Activated CD8-positive, alpha-beta T cell treated with anti-CD3 and anti-CD28 coated beads, Interleukin-2, amount 10 ng/mL, durations not matched to agents 7 days and 5 days (primary cell): ENCODE results near the gene TRIM74. TPM values are rescaled to one million over a fixed set of nuclear protein-coding genes. Genes with fewer than 3 reads are reported as not detected.
A peak's percentile ranks its signal among the peaks of the same experiment; 100 is the strongest.
"Not testable (repeated sequence)": the region's sequence is repeated elsewhere in the genome, so short reads cannot be mapped to it uniquely, and the experiment has no call there.

ENCODE experiments used
- ATAC-seq: fragments of 150-1000 bp; cut with Tn5 transposase; one replicate; pipeline ENCODE4 v1.10.0; 2021; ENCODE audit warnings: moderate library complexity
- CTCF ChIA-PET: fragments of 350-600 bp; sonication (Branson Sonifier 250); formaldehyde crosslinking; loops from one replicate; lab custom pipeline; 2021; ENCODE audit warnings: antibody characterized with exemption; lab: Charles Lee
- POLR2A ChIA-PET: fragments of 350-600 bp; sonication (Branson Sonifier 250); formaldehyde crosslinking; loops from one replicate; lab custom pipeline; 2021; ENCODE audit warnings: antibody characterized with exemption; lab: Charles Lee
- DNase-seq: peaks from one replicate; pipeline ENCODE4 v3.0.0-alpha.2; 2020
- H3K27ac Mint-ChIP-seq: one replicate; pipeline ENCODE4 v1.8.0; 2021; ENCODE audit warnings: mild to moderate bottlenecking, mixed read lengths
- H3K27me3 Mint-ChIP-seq: one replicate; pipeline ENCODE4 v1.8.0; 2021; ENCODE audit warnings: low read depth, mixed read lengths
- H3K36me3 Mint-ChIP-seq: one replicate; pipeline ENCODE4 v1.8.0; 2021; ENCODE audit warnings: low read depth, mixed read lengths
- H3K4me1 Mint-ChIP-seq: one replicate; pipeline ENCODE4 v1.8.0; 2021; ENCODE audit warnings: low read depth, mixed read lengths
- H3K4me3 Mint-ChIP-seq: one replicate; pipeline ENCODE4 v1.8.0; 2021; ENCODE audit warnings: mild to moderate bottlenecking, mixed read lengths
- H3K9me3 Mint-ChIP-seq: one replicate; pipeline ENCODE4 v1.8.0; 2022; ENCODE audit warnings: mixed read lengths; ENCODE audit not compliant: insufficient read depth
- total RNA-seq, 2 experiments: library from RNA; stranded (reverse); gene quantifications; one replicate each; pipeline ENCODE4 v1.2.3, GENCODE V29; 2021

The TRIM74 gene
- total RNA-seq, result 1 to 10 TPM; 1.4 to 1.7 TPM

DNA sequence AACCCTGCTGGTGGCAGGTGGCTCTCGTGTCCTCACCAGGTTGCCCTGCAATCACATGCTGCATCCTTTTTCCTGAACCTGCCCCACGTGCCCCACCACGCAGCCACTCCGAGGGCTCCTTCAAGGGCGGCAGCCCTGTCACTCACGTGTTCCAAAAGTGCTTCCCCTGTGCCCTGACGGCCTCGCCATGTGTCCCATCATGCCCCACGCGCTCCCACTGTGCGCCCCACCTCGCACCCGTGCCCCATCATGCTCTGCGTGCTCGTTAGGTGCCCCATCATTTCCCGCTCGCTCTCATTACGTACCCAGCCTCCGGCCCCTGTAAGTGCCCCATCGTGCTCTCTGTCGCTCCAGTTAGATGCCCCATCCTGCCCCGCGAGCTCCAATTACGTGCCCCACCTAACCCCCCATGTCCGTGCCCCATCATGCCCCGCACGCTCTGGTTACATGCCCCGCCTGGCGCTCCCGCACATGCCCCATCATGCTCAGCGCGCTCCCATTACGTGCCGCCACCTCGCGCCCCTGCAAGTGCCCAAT lies at the start of gene TRIM74:
TSS of gene TRIM74 (minus strand) at position 487 of the 537 bp plus-strand sequence. CDS start 3,309 bp downstream, outside the sequence.
- CTCF ChIA-PET, DNase-seq, H3K36me3 Mint-ChIP-seq, H3K4me1 Mint-ChIP-seq, H3K9me3 Mint-ChIP-seq, H3K27ac Mint-ChIP-seq, ATAC-seq, H3K4me3 Mint-ChIP-seq, H3K27me3 Mint-ChIP-seq, POLR2A ChIA-PET: not testable (repeated sequence)

DNA sequence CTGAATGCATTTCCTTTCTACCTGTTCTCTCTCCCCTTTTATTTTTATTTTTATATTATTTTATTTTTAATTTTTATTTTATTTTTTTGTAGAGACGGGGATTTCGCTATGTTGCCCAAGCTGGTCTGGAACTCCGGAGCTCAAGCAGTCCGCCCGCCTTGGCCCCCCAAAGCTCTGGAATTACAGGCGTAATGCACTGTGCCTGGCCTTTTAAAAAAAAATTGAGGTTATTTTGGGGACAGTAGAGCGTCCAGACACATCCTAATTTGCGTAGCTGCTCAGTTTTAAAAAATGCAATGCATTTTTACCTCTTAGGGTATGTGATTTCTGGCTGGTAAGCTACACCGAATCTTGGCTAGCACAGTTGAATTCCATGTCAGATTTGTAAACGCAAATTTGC lies 37.2 kb upstream of the TRIM74 start:
- H3K36me3 Mint-ChIP-seq, H3K27ac Mint-ChIP-seq, H3K27me3 Mint-ChIP-seq, POLR2A ChIA-PET, CTCF ChIA-PET, ATAC-seq, H3K4me1 Mint-ChIP-seq, H3K9me3 Mint-ChIP-seq: not testable (repeated sequence)
- DNase-seq, result peak; percentile 19
- H3K4me3 Mint-ChIP-seq, result peak overlapping the region; percentile 61

DNA sequence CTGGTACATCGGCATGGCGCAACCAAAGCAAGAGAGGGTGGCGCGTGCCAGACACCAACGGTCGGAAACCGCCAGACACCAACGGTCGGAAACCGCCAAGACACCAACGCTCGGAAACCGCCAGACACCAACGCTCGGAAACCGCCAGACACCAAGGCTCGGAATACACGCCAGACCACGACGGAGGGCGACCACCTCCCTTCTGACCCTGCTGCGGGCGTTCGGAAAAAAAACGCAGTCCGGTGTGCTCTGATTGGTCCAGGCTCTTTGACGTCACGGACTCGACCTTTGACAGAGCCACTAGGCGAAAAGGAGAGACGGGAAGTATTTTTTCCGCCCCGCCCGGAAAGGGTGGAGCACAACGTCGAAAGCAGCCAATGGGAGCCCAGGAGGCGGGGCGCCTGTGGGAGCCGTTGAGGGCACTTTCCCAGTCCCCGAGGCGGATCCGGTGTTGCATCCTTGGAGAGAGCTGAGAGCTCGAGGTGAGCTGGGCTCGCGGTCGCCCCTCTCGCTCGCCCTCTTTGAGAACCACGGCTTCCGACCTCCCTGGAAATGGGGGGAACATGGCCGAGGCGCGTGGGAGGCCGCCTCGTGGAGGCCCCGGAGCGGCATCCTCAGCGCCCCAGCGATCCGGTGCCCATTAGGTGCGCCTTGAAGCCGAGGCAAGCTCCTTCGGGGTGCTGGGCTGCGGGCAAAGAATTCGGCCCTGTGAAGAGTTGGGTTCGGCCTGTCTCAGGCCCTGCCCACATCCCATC lies 36.6 kb upstream of the TRIM74 start:
- CTCF ChIA-PET, H3K4me1 Mint-ChIP-seq, H3K36me3 Mint-ChIP-seq, H3K9me3 Mint-ChIP-seq, POLR2A ChIA-PET, H3K27me3 Mint-ChIP-seq: not testable (repeated sequence)
- ATAC-seq (peak; percentile 86), DNase-seq (peak; percentile 91)
- H3K27ac Mint-ChIP-seq, result peak overlapping the region; percentile 97
- H3K4me3 Mint-ChIP-seq, result peak overlapping the region; percentile 84

DNA sequence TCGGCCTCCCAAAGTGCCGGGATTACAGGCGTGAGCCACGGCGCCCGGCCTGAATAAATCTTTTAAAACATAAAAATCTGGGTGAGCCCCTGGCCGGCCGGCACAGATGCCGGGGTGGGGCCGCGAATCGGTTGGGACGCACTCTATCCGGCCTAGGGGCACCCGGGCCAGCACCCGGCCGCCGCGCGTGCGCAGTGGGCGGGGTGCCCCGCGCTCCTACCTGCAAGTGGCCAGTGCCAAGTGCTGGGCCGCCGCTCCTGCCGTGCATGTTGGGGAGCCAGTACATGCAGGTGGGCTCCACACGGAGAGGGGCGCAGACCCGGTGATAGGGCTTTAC lies 36.1 kb upstream of the TRIM74 start:
- peak; percentile 89 for ATAC-seq
- H3K36me3 Mint-ChIP-seq, CTCF ChIA-PET, H3K9me3 Mint-ChIP-seq, H3K4me1 Mint-ChIP-seq, POLR2A ChIA-PET, H3K27me3 Mint-ChIP-seq: not testable (repeated sequence)
- H3K27ac Mint-ChIP-seq, result peak overlapping the region; percentile 97
- H3K4me3 Mint-ChIP-seq, result peak overlapping the region; percentile 84
- peak; percentile 79 for DNase-seq

DNA sequence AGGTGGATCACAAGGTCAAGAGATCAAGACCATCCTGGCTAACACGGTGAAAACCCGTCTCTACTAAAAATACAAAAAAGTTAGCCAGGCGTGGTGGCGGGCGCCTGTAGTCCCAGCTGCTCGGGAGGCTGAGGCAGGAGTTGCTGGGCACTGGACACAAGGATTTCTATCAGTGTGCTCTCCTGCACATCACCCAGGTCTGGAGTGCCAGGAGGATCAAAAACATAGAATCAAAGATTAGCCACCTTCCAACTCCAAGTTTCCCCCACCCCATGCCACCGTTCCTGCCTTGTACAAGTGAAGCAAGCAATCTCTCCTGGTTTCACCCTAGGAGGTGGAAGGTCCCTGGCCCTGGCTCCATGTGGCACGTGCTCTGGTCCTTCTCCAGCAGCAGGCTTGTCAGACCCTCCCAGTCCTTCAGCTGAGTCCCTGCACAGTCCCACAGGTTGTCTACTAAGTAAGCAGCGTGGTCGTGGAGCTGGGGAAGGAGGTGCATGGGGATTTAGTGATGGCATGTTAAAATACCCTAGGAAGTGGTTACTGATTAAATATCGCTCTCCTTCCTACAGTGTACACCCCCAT lies 28.7 kb upstream of the TRIM74 start:
- H3K27ac Mint-ChIP-seq, CTCF ChIA-PET, H3K9me3 Mint-ChIP-seq, ATAC-seq, H3K27me3 Mint-ChIP-seq, H3K4me3 Mint-ChIP-seq, POLR2A ChIA-PET, DNase-seq, H3K4me1 Mint-ChIP-seq, H3K36me3 Mint-ChIP-seq: not testable (repeated sequence)

DNA sequence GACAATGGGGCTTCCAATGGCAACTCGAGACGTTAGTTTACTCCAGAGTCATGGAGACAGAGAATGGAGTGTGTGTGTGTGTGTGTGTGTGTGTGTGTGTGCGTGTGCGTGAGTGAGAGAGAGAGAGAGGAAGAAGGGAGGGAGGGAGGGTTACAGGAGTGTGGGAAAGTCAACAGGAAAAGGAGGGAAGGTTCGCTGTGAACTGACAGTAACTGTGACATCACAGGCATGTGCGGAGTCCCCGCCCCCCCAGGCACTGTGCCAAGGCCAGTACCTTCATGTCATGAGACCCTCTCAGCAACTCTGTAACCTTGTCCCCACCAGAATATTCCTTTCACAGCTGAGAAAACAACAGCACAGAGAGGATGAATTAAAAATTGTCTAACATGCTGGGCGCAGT lies 28.2 kb upstream of the TRIM74 start:
- ATAC-seq, H3K27ac Mint-ChIP-seq, H3K4me3 Mint-ChIP-seq, H3K4me1 Mint-ChIP-seq, CTCF ChIA-PET, H3K36me3 Mint-ChIP-seq, DNase-seq, H3K9me3 Mint-ChIP-seq, H3K27me3 Mint-ChIP-seq, POLR2A ChIA-PET: not testable (repeated sequence)

DNA sequence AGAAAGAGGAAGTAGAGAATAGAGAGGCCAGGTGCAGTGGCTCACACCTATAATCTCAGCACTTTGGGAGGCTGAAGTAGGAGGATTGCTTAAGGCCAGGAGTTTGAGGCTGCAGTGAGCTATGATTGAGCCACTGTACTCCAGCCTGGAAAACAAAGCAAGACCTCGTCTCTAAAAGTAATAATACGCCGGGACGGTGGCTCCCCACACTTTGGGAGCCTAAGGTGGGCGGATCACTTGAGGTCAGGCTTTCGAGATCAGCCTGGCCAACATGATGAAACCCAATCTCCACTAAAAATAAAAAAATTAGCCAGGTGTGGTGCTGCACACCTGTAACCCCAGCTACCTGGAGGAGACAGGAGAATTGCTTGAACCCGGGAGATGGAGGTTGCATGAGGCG lies 26.2 kb upstream of the TRIM74 start:
- H3K36me3 Mint-ChIP-seq, CTCF ChIA-PET, H3K27me3 Mint-ChIP-seq, H3K27ac Mint-ChIP-seq, H3K9me3 Mint-ChIP-seq, ATAC-seq, H3K4me3 Mint-ChIP-seq, POLR2A ChIA-PET, DNase-seq, H3K4me1 Mint-ChIP-seq: not testable (repeated sequence)

DNA sequence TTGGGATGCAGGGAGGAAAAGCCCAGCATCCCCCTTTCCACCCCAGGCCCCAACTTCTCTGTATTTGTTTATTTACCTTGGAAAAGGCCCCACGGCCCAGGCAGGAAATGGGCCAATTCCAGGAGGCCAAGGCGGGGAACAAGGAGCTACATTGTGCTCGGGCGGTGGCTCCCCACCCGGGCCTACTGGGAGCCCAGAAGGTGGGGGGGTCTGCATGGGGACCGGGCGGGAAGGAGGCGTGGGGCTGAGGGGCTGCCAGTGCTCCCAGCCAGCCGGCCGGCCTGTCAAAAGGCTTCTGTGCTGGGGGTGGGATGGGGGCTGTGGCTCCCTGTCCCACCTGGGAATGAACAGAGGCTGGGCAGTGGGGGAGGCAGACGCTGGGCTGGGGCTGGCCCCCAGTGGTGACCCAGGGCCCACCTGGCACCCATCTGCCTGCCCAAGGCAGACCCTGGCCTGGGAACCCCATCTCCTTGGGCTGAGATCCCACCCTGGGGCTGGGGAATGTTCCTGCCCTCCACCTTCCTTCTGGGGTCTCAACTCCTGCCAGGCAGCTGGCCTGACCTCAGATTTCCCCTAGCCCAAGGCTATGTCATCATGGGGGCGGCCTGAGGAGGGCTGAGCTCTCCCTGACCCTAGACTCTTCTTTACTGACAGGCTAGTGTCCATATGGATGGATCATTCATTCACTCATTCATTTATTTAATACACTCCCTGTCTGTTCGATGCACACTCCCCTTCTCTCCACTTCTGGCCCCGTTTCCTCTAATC lies 21.1 kb upstream of the TRIM74 start:
- ATAC-seq, POLR2A ChIA-PET, DNase-seq: not testable (repeated sequence)

DNA sequence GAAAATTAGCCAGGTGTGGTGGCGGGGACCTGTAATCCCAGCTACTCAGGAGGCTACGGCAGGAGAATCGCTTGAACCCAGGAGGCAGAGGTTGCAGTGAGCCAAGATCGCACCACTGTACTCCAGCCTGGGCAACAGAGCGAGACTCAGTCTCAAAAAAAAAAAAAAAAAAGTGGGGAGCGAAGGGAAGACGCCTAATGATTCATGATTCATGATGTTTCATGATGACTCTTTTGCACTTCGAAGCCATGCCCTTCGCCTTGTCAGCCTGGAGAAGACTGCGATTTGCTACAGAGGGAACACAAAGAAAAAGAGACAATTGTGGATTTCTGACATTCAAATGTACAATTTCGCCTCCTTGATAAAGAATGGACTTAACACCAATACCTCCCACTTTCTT lies 12.8 kb upstream of the TRIM74 start:
- H3K4me3 Mint-ChIP-seq, CTCF ChIA-PET, H3K36me3 Mint-ChIP-seq, H3K27ac Mint-ChIP-seq, POLR2A ChIA-PET, DNase-seq, H3K4me1 Mint-ChIP-seq, H3K27me3 Mint-ChIP-seq, H3K9me3 Mint-ChIP-seq, ATAC-seq: not testable (repeated sequence)

More for the DNA sequence above, 21.1 kb upstream of the TRIM74 start:
- H3K4me1 Mint-ChIP-seq, H3K27me3 Mint-ChIP-seq, H3K27ac Mint-ChIP-seq, H3K4me3 Mint-ChIP-seq, CTCF ChIA-PET, H3K36me3 Mint-ChIP-seq, H3K9me3 Mint-ChIP-seq: not testable (repeated sequence)

DNA sequence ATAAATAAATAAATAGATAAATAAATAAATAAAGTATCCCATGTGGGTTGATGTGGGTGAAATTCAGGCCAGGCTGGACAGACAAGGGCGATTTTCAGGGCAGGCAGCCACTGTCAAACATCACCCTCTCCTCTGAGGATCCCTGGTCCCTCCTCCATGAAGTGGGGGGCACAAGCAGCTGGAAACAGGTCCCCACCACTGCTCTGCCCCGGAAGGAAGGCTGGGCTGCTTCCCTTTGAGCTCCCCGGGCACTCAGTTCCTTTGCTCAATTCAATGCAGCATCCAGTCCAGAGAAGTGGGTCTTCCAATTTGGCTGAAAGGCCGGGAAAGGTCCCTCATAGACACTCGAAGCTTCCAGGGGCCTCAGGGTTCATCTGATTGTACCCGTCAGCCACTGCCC lies 11.1 kb upstream of the TRIM74 start:
- H3K27ac Mint-ChIP-seq, H3K4me3 Mint-ChIP-seq, POLR2A ChIA-PET, H3K9me3 Mint-ChIP-seq, DNase-seq, H3K27me3 Mint-ChIP-seq, H3K36me3 Mint-ChIP-seq, CTCF ChIA-PET, H3K4me1 Mint-ChIP-seq, ATAC-seq: not testable (repeated sequence)

DNA sequence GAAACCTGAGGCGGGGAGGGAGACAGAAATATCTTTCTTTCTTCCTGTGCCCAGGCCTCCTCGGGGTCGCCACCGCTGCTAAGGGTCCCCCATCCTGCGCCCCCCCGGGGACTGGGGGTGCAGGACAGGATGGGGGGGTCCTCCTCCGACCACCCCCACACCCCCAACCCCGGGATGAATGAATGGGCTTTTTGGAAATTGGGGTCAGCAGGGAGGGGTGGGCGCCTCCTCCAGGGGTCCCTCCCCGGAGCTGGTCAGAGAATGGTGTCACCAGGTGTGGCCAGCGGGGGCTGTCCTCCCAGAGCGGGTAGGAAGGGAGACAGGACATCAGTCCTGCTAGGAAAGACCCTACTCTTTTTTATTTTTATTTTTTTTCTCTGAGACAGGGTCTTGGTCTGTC lies 7.2 kb upstream of the TRIM74 start:
- H3K4me3 Mint-ChIP-seq, DNase-seq, CTCF ChIA-PET, POLR2A ChIA-PET, ATAC-seq, H3K36me3 Mint-ChIP-seq, H3K4me1 Mint-ChIP-seq, H3K27ac Mint-ChIP-seq, H3K27me3 Mint-ChIP-seq, H3K9me3 Mint-ChIP-seq: not testable (repeated sequence)

DNA sequence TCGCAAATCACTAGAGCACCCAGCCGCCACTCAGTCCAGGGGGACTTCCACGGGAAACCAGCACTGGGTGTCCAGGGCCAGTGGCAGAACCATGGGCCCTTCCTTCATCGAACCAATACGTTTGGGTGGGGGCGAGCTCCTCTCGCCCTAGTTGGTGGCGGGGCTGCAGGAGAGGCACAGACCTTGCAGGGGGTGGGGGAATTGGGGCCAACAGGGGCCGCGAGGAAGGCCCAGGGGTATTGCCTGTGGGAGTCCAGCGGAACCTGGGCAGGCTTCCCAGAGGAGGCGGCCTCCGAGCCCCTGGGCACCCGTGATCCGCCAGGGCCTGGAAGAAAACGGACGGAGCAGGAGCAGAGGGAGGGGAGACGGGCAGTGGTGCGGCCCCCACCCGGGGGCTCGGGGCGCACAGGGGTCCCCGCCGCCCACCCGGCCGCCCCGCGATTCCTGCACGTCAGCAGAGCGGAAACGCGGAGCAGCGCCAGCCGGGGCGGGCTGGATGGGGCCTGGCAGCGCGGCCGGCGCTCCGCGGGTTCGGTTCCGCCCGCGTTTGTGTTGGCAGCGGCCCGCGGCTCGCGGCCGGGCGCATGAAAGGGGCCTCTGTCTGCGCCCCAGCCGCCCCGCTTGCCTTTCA lies 6.5 kb upstream of the TRIM74 start:
- ATAC-seq, H3K27me3 Mint-ChIP-seq, H3K9me3 Mint-ChIP-seq, H3K36me3 Mint-ChIP-seq, H3K4me3 Mint-ChIP-seq, H3K4me1 Mint-ChIP-seq, POLR2A ChIA-PET, CTCF ChIA-PET, H3K27ac Mint-ChIP-seq: not testable (repeated sequence)
- peak; percentile 18 for DNase-seq
